A549 (cell line): ENCODE measurements around the gene STK35. TPM values are rescaled to one million over a fixed set of nuclear protein-coding genes. Genes with fewer than 3 reads are reported as not detected.

Experiments used
- ATAC-seq, 2 experiments: fragments of 200-7000 bp in 1 of 2; fragments of >200 bp in 1 of 2; cut with Nextera tagmentation in 1 of 2; cut with Tn5 transposase in 1 of 2; 3 replicates each; pipeline versions ENCODE4 v1.8.0 to v1.9.1; 2018 to 2020; ENCODE audit warnings: mild to moderate bottlenecking in 1 of 2, moderate library complexity in 1 of 2
- CTCF ChIA-PET: fragments of 300-600 bp; sonication (Branson Sonifier 250); formaldehyde crosslinking; extraction: SDS; loops from one replicate; lab custom pipeline; 2021; ENCODE audit warnings: antibody characterized with exemption, inconsistent platforms; lab: Yijun Ruan, JAX
- POLR2A ChIA-PET: fragments of 350-600 bp; formaldehyde crosslinking; extraction: SDS; loops from one replicate; lab custom pipeline; 2021; ENCODE audit warnings: antibody characterized with exemption, inconsistent platforms; lab: Yijun Ruan, JAX
- DNase-seq, 2 experiments: peaks; one replicate each; pipeline versions ENCODE4 v3.0.0 to v3.0.0-alpha.2; 2011 to 2016; ENCODE audit warnings: low read depth in 1 of 2, low spot score in 1 of 2
- FAIRE-seq: peaks from 2 replicates; lab custom pipeline; 2011; peaks lifted over from hg19 to GRCh38; lab: Jason Lieb, UNC
- H3K27ac ChIP-seq, 2 experiments: fragments of >200 bp; sonication (Bioruptor Twin); formaldehyde crosslinking; 3 replicates each; pipeline ENCODE4 v1.5.1; 2016 to 2017
- H3K4me1 ChIP-seq: fragments of >200 bp; sonication (Bioruptor Twin); formaldehyde crosslinking; 3 replicates; pipeline ENCODE4 v1.6.1; 2016
- H3K4me2 ChIP-seq: fragments of >200 bp; sonication (Bioruptor Twin); formaldehyde crosslinking; 3 replicates; pipeline ENCODE4 v1.6.1; 2016
- H3K4me3 ChIP-seq: fragments of >200 bp; sonication (Bioruptor Twin); formaldehyde crosslinking; 3 replicates; pipeline ENCODE4 v1.5.1; 2016
- H3K9me3 ChIP-seq: fragments of >200 bp; sonication (Bioruptor Twin); formaldehyde crosslinking; 3 replicates; pipeline ENCODE4 v1.6.1; 2016
- ATOH8 ChIP-seq: fragments of 250-450 bp; sonication (Bioruptor Pico); IDR thresholded peaks from 2 replicates; pipeline ENCODE4 v1.5.0; 2020; ENCODE audit warnings: low read depth, mild to moderate bottlenecking, moderate library complexity
- BCL3 ChIP-seq: fragments of >200 bp; sonication (Bioruptor Twin); formaldehyde crosslinking; IDR thresholded peaks from 3 replicates; pipeline ENCODE4 v1.6.1; 2016
- ELK1 ChIP-seq: fragments of 150-350 bp; IDR thresholded peaks from 2 replicates; pipeline ENCODE4 v1.6.1; 2014; ENCODE audit warnings: low read depth, mild to moderate bottlenecking, low read length
- ESRRA ChIP-seq: fragments of 150-350 bp; IDR thresholded peaks from 2 replicates; pipeline ENCODE4 v1.6.1; 2014; ENCODE audit warnings: mild to moderate bottlenecking, low read length, borderline replicate concordance
- FOSL2 ChIP-seq, 2 experiments: fragments of 450-650 bp in 1 of 2; fragments of >200 bp in 1 of 2; sonication (Bioruptor Twin) in 1 of 2; formaldehyde crosslinking; IDR thresholded peaks; 2 replicates each; pipeline versions ENCODE4 v1.5.0 to v1.6.1; 2016 to 2020; ENCODE audit warnings: mild to moderate bottlenecking in 1 of 2, moderate library complexity in 1 of 2
- HES2 ChIP-seq: fragments of >200 bp; sonication (Bioruptor Twin); formaldehyde crosslinking; IDR thresholded peaks from 2 replicates; pipeline ENCODE4 v1.6.1; 2016
- KDM5A ChIP-seq: fragments of 200-600 bp; sonication (generic); IDR thresholded peaks from 2 replicates; pipeline ENCODE4 v1.6.1; 2016; ENCODE audit warnings: antibody characterized with exemption, mild to moderate bottlenecking
- MAFK ChIP-seq: fragments of 450-650 bp; IDR thresholded peaks from 2 replicates; pipeline ENCODE4 v1.6.1; 2014; ENCODE audit not compliant: partially characterized antibody
- PHF8 ChIP-seq: fragments of 200-600 bp; sonication (generic); IDR thresholded peaks from 2 replicates; pipeline ENCODE4 v1.6.1; 2016; ENCODE audit warnings: low read depth, mild to moderate bottlenecking, antibody characterized with exemption, moderate library complexity, borderline replicate concordance
- POLR2A ChIP-seq: IDR thresholded peaks from 2 replicates; pipeline ENCODE4 v1.6.1; 2012; ENCODE audit warnings: mild to moderate bottlenecking, low read length
- POLR2AphosphoS2 ChIP-seq: conservative IDR thresholded peaks from 2 replicates; pipeline ENCODE4 v1.6.1; 2012; ENCODE audit warnings: low read length, improper control_type of control experiment, inconsistent platforms
- RCOR1 ChIP-seq: fragments of 150-350 bp; IDR thresholded peaks from 2 replicates; pipeline ENCODE4 v1.6.1; 2014; ENCODE audit warnings: antibody characterized with exemption, low read length, low read depth
- REST ChIP-seq: fragments of 200-600 bp; sonication (generic); IDR thresholded peaks from 2 replicates; pipeline ENCODE4 v1.6.1; 2016; ENCODE audit warnings: antibody characterized with exemption, mild to moderate bottlenecking, moderate library complexity
- ZSCAN20 ChIP-seq: fragments of 250-450 bp; sonication (Bioruptor Pico); IDR thresholded peaks from 2 replicates; pipeline ENCODE4 v1.8.0; 2022; ENCODE audit warnings: mild to moderate bottlenecking, moderate library complexity
- WGBS: methylation state at CpG from one replicate; pipeline ENCODE4 v1.1.6; 2017; ENCODE audit errors: missing lambda C conversion rate; 5-methylcytosine and 5-hydroxymethylcytosine counted together
- polyA plus RNA-seq, 4 experiments: library from polyadenylated mRNA; depleted of rRNA in 3 of 4; stranded (reverse); fragments of >200 nt; fragmentation: RNase III in 1 of 4; extraction: RNeasy Plus Mini Kit Qiagen cat#74134 plus additional on column Dnase treatment in 1 of 4; gene quantifications; 2 replicates in 3 of 4; 3 replicates in 1 of 4; pipeline ENCODE4 v1.2.3, GENCODE V29; 2011 to 2017
- small RNA-seq, 6 experiments: library from RNA; depleted of rRNA; stranded (forward); fragments of <200 nt; gene quantifications; one replicate each; pipeline ENCODE3, GENCODE V24; 2012

The STK35 gene
- polyA plus RNA-seq, 2 of the 4 experiments (the other 2 are of a cell fraction), result 9.0 to 10.0 TPM

GRCh38 chr20:2195614-2196013, 94.0 kb downstream of the STK35 start (continued):
- TF ChIP-seq ATOH8 (CRISPR knock-in tag) (no peak), ESRRA (no peak)

GRCh38 chr20:2197166-2197565, 95.5 kb downstream of the STK35 start:
- H3K9me3 ChIP-seq, result no peaks in the 10 kb centered on the region
- WGBS, result 22% methylated on average over 7 of the region's 7 CpGs
- TF ChIP-seq ELK1, result no peak
- no peak for TF ChIP-seq REST
- no peak for TF ChIP-seq POLR2AphosphoS2
- TF ChIP-seq HES2, result no peak
- no peak for TF ChIP-seq PHF8
- TF ChIP-seq POLR2A, result no peak
- TF ChIP-seq BCL3, result no peak
- TF ChIP-seq KDM5A, result no peak
- no peak for TF ChIP-seq MAFK
- TF ChIP-seq RCOR1, result no peak
- no peak for TF ChIP-seq ATOH8 (CRISPR knock-in tag)
- TF ChIP-seq FOSL2 (IDR thresholded peaks at IDR 0.05), result no peak
- TF ChIP-seq FOSL2 (CRISPR knock-in tag; IDR thresholded peaks at IDR 0.05), result no peak
- TF ChIP-seq ZSCAN20 (CRISPR knock-in tag), result no peak
- TF ChIP-seq, all 56 proteins: peak for 0
- CTCF ChIA-PET, result interaction anchor here (1.0 to 4.6 kb wide), 11 partner anchors 9 to 397 kb away, joined by 3 to 37 read pairs (median 4); no protein-coding TSS in a partner anchor
- H3K4me3 ChIP-seq, result no peak overlapping the region
- ATAC-seq (no peak), DNase-seq (no peak), FAIRE-seq (no peak)
- H3K27ac ChIP-seq, result no peak overlapping the region
- H3K4me1 ChIP-seq, result no peaks in the 10 kb centered on the region
- H3K4me2 ChIP-seq, result no peak overlapping the region
- POLR2A ChIA-PET, result interaction anchor here (0.5 kb wide), 1 partner anchor 8 kb away, joined by 5 read pairs; no protein-coding TSS in a partner anchor

Small RNA genes within 50 kb of the gene (small RNA-seq; reads per million reads assigned to genes)
- gene RPL7P2, result 0 reads per million in 6 experiments

Other genes starting within 250 kb of the STK35 start
- 12.8 and 18.3 TPM in 2 replicates for gene SIRPA, start 206.4 kb upstream of the STK35 start, polyA plus RNA-seq (2011; rRNA removed)
- 21.2 to 22.0 TPM (median 21.6 TPM) in 3 replicates for gene SIRPA, start 206.4 kb upstream of the STK35 start, polyA plus RNA-seq (2017; fragmentation: RNase III; extraction: RNeasy Plus Mini Kit Qiagen cat#74134 plus additional on column Dnase treatment)
- not detected in 2 replicates for gene PDYN, start 107.8 kb upstream of the STK35 start, polyA plus RNA-seq (2011; rRNA removed)
- gene PDYN, start 107.8 kb upstream of the STK35 start, polyA plus RNA-seq (2017; fragmentation: RNase III; extraction: RNeasy Plus Mini Kit Qiagen cat#74134 plus additional on column Dnase treatment), result 0.04 TPM in 1 of 3 replicates, not detected in the others
- 0.14 and 0.24 TPM in 2 replicates for gene TGM3, start 194.2 kb downstream of the STK35 start, polyA plus RNA-seq (2011; rRNA removed)
- gene TGM3, start 194.2 kb downstream of the STK35 start, polyA plus RNA-seq (2017; fragmentation: RNase III; extraction: RNeasy Plus Mini Kit Qiagen cat#74134 plus additional on column Dnase treatment), result 0.03 TPM in 1 of 3 replicates, not detected in the others